Adrenal gland (tissue), 5 donors: ENCODE results near the gene RMI1.

Experiments
- POLR2A ChIP-seq, 2 donors: fragments of 450-650 bp; IDR thresholded peaks; one replicate each; pipeline ENCODE4 v1.6.1; 2017; ENCODE audit warnings: antibody characterized with exemption in 2 of 2, mild to moderate bottlenecking in 2 of 2, moderate library complexity in 1 of 2
- TF ChIP-seq, protein P1 (sequence below), 6 experiments: fragments of 450-650 bp in 4 of 6; fragments of 200-600 bp in 2 of 6; sonication (generic) in 1 of 6; IDR thresholded peaks; 1 replicate in 5 of 6; 2 replicates in 1 of 6; pipeline versions ENCODE4 v1.5.1 to v1.8.0; 2016 to 2021; ENCODE audit warnings: antibody characterized with exemption in 6 of 6, mild to moderate bottlenecking in 2 of 6, moderate library complexity in 1 of 6
- donor health status: DM: no; HTN: no; CAD: no.

DNA sequence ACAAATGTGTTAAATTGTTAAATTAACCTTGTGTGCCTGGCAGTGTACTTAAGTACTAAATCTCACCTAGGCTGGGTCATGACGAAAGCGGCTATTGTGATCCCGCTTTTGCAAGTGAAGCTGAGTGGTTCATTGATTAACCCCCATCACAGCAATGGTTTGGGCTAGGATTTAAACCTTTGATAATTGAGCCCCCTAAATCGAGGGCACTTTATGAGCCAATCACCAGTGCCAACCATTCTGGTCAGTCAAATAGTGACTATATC, 23.4 kb upstream of the RMI1 start:
- TF ChIP-seq, protein P1, sequence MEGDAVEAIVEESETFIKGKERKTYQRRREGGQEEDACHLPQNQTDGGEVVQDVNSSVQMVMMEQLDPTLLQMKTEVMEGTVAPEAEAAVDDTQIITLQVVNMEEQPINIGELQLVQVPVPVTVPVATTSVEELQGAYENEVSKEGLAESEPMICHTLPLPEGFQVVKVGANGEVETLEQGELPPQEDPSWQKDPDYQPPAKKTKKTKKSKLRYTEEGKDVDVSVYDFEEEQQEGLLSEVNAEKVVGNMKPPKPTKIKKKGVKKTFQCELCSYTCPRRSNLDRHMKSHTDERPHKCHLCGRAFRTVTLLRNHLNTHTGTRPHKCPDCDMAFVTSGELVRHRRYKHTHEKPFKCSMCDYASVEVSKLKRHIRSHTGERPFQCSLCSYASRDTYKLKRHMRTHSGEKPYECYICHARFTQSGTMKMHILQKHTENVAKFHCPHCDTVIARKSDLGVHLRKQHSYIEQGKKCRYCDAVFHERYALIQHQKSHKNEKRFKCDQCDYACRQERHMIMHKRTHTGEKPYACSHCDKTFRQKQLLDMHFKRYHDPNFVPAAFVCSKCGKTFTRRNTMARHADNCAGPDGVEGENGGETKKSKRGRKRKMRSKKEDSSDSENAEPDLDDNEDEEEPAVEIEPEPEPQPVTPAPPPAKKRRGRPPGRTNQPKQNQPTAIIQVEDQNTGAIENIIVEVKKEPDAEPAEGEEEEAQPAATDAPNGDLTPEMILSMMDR (IDR thresholded peaks at IDR 0.05): no peak
- no peak for TF ChIP-seq POLR2A (IDR thresholded peaks at IDR 0.05)
